A673 (cell line): ENCODE results near the gene HTR5A. TPM values are rescaled to one million over a fixed set of nuclear protein-coding genes. Genes with fewer than 3 reads are reported as not detected.
"Not testable (repeated sequence)": the region's sequence is repeated elsewhere in the genome, so short reads cannot be mapped to it uniquely, and the experiment has no call there.

ENCODE experiments used
- BruUV-seq: library from RNA; stranded (reverse); fragments of 400-500 nt; replicated peaks from 2 replicates; lab custom pipeline; 2021; lab: Mats Ljungman, UMichigan
- CTCF ChIA-PET: fragments of 300-600 bp; sonication (Branson Sonifier 250); formaldehyde crosslinking; loops from one replicate; lab custom pipeline; 2022; ENCODE audit warnings: antibody characterized with exemption; lab: Charles Lee
- POLR2A ChIA-PET: fragments of 300-600 bp; sonication (Branson Sonifier 250); formaldehyde crosslinking; loops from one replicate; lab custom pipeline; 2022; ENCODE audit warnings: antibody characterized with exemption; ENCODE audit not compliant: low non-redundant PET; lab: Charles Lee
- DNase-seq: peaks from one replicate; pipeline ENCODE4 v3.0.0-alpha.2; 2015; ENCODE audit warnings: low spot score
- H3K27ac ChIP-seq: fragments of 200-600 bp; sonication (generic); 2 replicates; pipeline ENCODE4 v1.5.1; 2016; ENCODE audit warnings: mixed run types, low read depth, mild to moderate bottlenecking, mixed read lengths, antibody characterized with exemption, low read length; ENCODE audit not compliant: poor library complexity, severe bottlenecking
- H3K27me3 ChIP-seq: fragments of 200-600 bp; sonication (generic); replicated peaks from 2 replicates; pipeline ENCODE4 v1.6.1; 2017; ENCODE audit warnings: mixed run types, low read depth, mild to moderate bottlenecking, mixed read lengths, antibody characterized with exemption, low read length; ENCODE audit not compliant: insufficient read depth, poor library complexity
- H3K36me3 ChIP-seq: fragments of 200-600 bp; sonication (generic); 2 replicates; pipeline ENCODE4 v1.6.1; 2016; ENCODE audit warnings: mixed run types, mild to moderate bottlenecking, mixed read lengths, antibody characterized with exemption, low read length; ENCODE audit not compliant: insufficient read depth, poor library complexity, severe bottlenecking
- H3K4me1 ChIP-seq: fragments of 200-600 bp; sonication (generic); 2 replicates; pipeline ENCODE4 v1.6.1; 2017; ENCODE audit warnings: mixed run types, mild to moderate bottlenecking, mixed read lengths, antibody characterized with exemption, low read length; ENCODE audit not compliant: insufficient read depth, poor library complexity, severe bottlenecking
- H3K4me3 ChIP-seq: fragments of 200-600 bp; sonication (generic); 2 replicates; pipeline ENCODE4 v1.5.1; 2016; ENCODE audit warnings: low read depth, mixed run types, mild to moderate bottlenecking, mixed read lengths, low read length; ENCODE audit not compliant: poor library complexity, severe bottlenecking
- H3K9me3 ChIP-seq: fragments of 200-600 bp; sonication (generic); 2 replicates; pipeline ENCODE4 v1.6.1; 2016; ENCODE audit warnings: mixed run types, low read depth, mild to moderate bottlenecking, mixed read lengths, antibody characterized with exemption, low read length; ENCODE audit not compliant: poor library complexity, severe bottlenecking
- EZH2 ChIP-seq: fragments of 200-600 bp; sonication (generic); IDR thresholded peaks from 2 replicates; pipeline ENCODE4 v1.6.1; 2017; ENCODE audit warnings: borderline replicate concordance, low read depth, mild to moderate bottlenecking, mixed read lengths, antibody characterized with exemption, low read length; ENCODE audit not compliant: poor library complexity, severe bottlenecking
- intact Hi-C: fragments of 100-400 bp; cut with micrococcal nuclease; formaldehyde crosslinking; loops from one replicate; pipeline ENCODE4 v1.10.0; 2022; ENCODE audit not compliant: unreplicated experiment
- total RNA-seq: library from RNA; stranded (reverse); gene quantifications from 2 replicates; pipeline ENCODE4 v1.2.3, GENCODE V29; 2021
- TF ChIP-seq, protein P1 (sequence below): fragments of 300-800, 200-600 bp; sonication (generic); conservative IDR thresholded peaks from 2 replicates; pipeline ENCODE4 v1.5.1; 2017; ENCODE audit warnings: low read depth, mild to moderate bottlenecking, antibody characterized with exemption, low read length, moderate library complexity, mixed read lengths

The HTR5A gene
- total RNA-seq, 1 experiment from 2014 or later = not detected

GRCh38 chr7:155027879-155028278 lies 42.2 kb upstream of the HTR5A start:
- TF ChIP-seq EZH2 = no peak
- TF ChIP-seq, protein P1, sequence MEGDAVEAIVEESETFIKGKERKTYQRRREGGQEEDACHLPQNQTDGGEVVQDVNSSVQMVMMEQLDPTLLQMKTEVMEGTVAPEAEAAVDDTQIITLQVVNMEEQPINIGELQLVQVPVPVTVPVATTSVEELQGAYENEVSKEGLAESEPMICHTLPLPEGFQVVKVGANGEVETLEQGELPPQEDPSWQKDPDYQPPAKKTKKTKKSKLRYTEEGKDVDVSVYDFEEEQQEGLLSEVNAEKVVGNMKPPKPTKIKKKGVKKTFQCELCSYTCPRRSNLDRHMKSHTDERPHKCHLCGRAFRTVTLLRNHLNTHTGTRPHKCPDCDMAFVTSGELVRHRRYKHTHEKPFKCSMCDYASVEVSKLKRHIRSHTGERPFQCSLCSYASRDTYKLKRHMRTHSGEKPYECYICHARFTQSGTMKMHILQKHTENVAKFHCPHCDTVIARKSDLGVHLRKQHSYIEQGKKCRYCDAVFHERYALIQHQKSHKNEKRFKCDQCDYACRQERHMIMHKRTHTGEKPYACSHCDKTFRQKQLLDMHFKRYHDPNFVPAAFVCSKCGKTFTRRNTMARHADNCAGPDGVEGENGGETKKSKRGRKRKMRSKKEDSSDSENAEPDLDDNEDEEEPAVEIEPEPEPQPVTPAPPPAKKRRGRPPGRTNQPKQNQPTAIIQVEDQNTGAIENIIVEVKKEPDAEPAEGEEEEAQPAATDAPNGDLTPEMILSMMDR = no peak
- no peaks in the 10 kb centered on the region for H3K4me1 ChIP-seq
- no peak for DNase-seq
- H3K9me3 ChIP-seq = peaks cover 4% of the 10 kb centered on the region
- intact Hi-C loops = no loop called here
- no peak overlapping the region for H3K27ac ChIP-seq
- peaks cover 3% of the 10 kb centered on the region for H3K27me3 ChIP-seq
- BruUV-seq = no TSS peak
- H3K36me3 ChIP-seq = no peaks in the 10 kb centered on the region
- POLR2A ChIA-PET = no interaction called here
- H3K4me3 ChIP-seq = no peak overlapping the region
- CTCF ChIA-PET = no interaction called here

- intact Hi-C loops = no loop called here
- peaks cover 4% of the 10 kb centered on the region for H3K27me3 ChIP-seq
- ChIA-PET CTCF (no interaction called here), POLR2A (interaction anchor here (0.6 kb wide), 1 partner anchor 35 kb away, joined by 11 read pairs; no protein-coding TSS in a partner anchor)
- no peak for DNase-seq
- peaks cover 4% of the 10 kb centered on the region for H3K9me3 ChIP-seq
- H3K27ac ChIP-seq = no peak overlapping the region
- TF ChIP-seq, protein P1 = no peak
- no peak overlapping the region for H3K4me3 ChIP-seq
- no peaks in the 10 kb centered on the region for H3K36me3 ChIP-seq
- no TSS peak for BruUV-seq
- H3K4me1 ChIP-seq = no peaks in the 10 kb centered on the region
Measured at GRCh38 chr7:155032978-155033377, 37.1 kb upstream of the HTR5A start.

DNA sequence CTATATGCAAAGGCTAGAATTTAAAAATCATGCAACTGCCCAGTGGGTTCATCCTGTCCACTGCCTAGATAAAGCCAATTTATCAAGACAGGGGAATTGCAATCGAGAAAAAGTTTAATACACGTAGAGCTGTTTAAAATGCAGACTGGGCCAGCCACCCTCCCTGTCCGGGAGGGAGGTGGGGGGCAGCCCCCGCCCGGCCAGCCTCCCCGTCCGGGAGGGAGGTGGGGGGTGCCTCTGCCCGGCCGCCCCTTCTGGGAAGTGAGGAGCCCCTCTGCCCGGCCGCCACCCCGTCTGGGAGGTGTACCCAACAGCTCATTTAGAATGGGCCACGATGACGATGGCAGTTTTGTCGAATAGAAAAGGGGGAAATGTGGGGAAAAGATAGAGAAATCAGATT lies 35.6 kb upstream of the HTR5A start:
- H3K4me1 ChIP-seq, H3K4me3 ChIP-seq, intact Hi-C loops, BruUV-seq, H3K27ac ChIP-seq, H3K9me3 ChIP-seq, POLR2A ChIA-PET, DNase-seq, CTCF ChIA-PET, H3K27me3 ChIP-seq, H3K36me3 ChIP-seq: not testable (repeated sequence)

- intact Hi-C loops = no loop called here
- no peak for TF ChIP-seq EZH2
- TF ChIP-seq, protein P1 = no peak
- H3K27ac ChIP-seq = no peak overlapping the region
- no peak for DNase-seq
- ChIA-PET POLR2A (no interaction called here), CTCF (no interaction called here)
- no peak overlapping the region for H3K4me3 ChIP-seq
- BruUV-seq = no TSS peak
- H3K27me3 ChIP-seq = peaks cover 20% of the 10 kb centered on the region
- no peaks in the 10 kb centered on the region for H3K9me3 ChIP-seq
- H3K4me1 ChIP-seq = no peaks in the 10 kb centered on the region
- H3K36me3 ChIP-seq = no peaks in the 10 kb centered on the region
Measured at GRCh38 chr7:155038335-155038734, 31.8 kb upstream of the HTR5A start.
